Measurements from ENCODE around the gene CCDC88C.

GRCh38 chr14:91284146-91284790 lies 133.4 kb downstream of the CCDC88C start:
- TF ChIP-seq CTCF (conservative IDR thresholded peaks at IDR 0.05; ENCODE audit: low read length) (no peak), EZH2phosphoT487 (IDR thresholded peaks at IDR 0.05; ENCODE audit: borderline replicate concordance, low read depth, low read length) (no peak)

All from OCI-LY7 (cell line).